Effector memory CD4-positive, alpha-beta T cell (primary cell): ENCODE data around the gene CADM1.

Experiments
- DNase-seq, 3 donors: peaks; one replicate each; pipeline ENCODE4 v3.0.0-alpha.2; 2020
- H3K27ac ChIP-seq: 2 replicates; pipeline ENCODE4 v1.7.0; 2013; ENCODE audit warnings: mild to moderate bottlenecking, low read length, moderate library complexity; ENCODE audit not compliant: insufficient read depth, poor library complexity, severe bottlenecking
- H3K27me3 ChIP-seq: replicated peaks from 2 replicates; pipeline ENCODE4 v1.7.0; 2013; ENCODE audit warnings: mild to moderate bottlenecking, low read length; ENCODE audit not compliant: insufficient read depth, control insufficient read depth, poor library complexity, severe bottlenecking
- H3K36me3 ChIP-seq: 2 replicates; pipeline ENCODE4 v1.7.0; 2013; ENCODE audit warnings: mild to moderate bottlenecking, low read length, moderate library complexity; ENCODE audit not compliant: control insufficient read depth, insufficient read depth
- H3K4me1 ChIP-seq: 2 replicates; pipeline ENCODE4 v1.7.0; 2013; ENCODE audit warnings: low read length, mild to moderate bottlenecking; ENCODE audit not compliant: control insufficient read depth, insufficient read depth, poor library complexity, severe bottlenecking
- H3K4me3 ChIP-seq: 2 replicates; pipeline ENCODE4 v1.7.0; 2013; ENCODE audit warnings: low read length, low read depth, mild to moderate bottlenecking; ENCODE audit not compliant: insufficient read depth, poor library complexity, severe bottlenecking
- H3K9me3 ChIP-seq: 2 replicates; pipeline ENCODE4 v1.7.0; 2013; ENCODE audit warnings: mild to moderate bottlenecking, low read length, moderate library complexity; ENCODE audit not compliant: control insufficient read depth

CADM1 gene

DNA sequence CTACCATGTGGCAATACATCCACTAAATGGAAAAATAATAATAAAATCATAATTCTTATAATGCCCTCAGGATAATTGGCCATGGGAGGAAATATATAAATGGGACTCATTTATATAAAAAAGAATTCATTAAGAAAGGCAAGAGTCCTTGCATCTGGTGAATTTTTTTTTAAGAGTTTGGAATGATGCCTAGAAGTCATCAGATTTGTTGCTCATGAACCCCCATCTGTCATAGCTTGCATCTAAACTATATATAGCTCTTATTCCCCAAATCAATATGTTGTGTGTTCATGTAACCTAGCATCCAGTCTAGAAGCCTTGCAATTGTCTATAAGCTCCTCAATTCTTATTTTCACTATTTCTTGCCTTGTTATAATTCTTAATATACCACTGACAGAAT is 75.9 kb downstream of the CADM1 start:
- no peak overlapping the region for H3K4me3 ChIP-seq
- DNase-seq: no peak
- H3K36me3 ChIP-seq: no peaks in the 10 kb centered on the region
- H3K9me3 ChIP-seq: no peaks in the 10 kb centered on the region
- no peaks in the 10 kb centered on the region for H3K27me3 ChIP-seq
- H3K27ac ChIP-seq: no peak overlapping the region
- no peaks in the 10 kb centered on the region for H3K4me1 ChIP-seq

- Histone ChIP-seq H3K27me3 (no peaks in the 10 kb centered on the region), H3K27ac (no peak overlapping the region), H3K4me3 (no peak overlapping the region), H3K4me1 (no peaks in the 10 kb centered on the region), H3K9me3 (no peaks in the 10 kb centered on the region), H3K36me3 (no peaks in the 10 kb centered on the region)
- DNase-seq: no peak
Measured at GRCh38 chr11:115425816-115426215, 78.4 kb downstream of the CADM1 start.

DNA sequence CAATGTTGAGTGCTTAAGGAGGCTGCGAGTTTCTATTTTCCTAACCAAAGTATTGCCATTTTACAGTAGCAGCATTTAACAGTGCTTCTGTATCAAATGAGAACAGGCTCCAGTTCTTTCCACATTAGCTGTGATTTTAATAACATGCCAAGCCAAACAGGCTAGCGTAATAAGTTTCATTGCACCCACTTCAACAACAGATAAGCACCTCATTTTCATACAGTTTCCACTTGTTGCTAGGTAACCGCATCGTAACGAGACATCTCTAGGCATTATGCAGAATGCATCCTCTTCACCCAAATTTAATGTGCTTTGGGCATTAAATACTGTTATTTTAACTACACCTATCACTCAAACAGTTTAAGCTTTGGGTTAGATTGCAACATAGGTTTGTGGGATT is 79.0 kb downstream of the CADM1 start:
- H3K4me3 ChIP-seq: no peak overlapping the region
- no peaks in the 10 kb centered on the region for H3K9me3 ChIP-seq
- H3K27me3 ChIP-seq: no peaks in the 10 kb centered on the region
- DNase-seq: no peak
- H3K36me3 ChIP-seq: no peaks in the 10 kb centered on the region
- H3K4me1 ChIP-seq: no peaks in the 10 kb centered on the region
- H3K27ac ChIP-seq: no peak overlapping the region

DNA sequence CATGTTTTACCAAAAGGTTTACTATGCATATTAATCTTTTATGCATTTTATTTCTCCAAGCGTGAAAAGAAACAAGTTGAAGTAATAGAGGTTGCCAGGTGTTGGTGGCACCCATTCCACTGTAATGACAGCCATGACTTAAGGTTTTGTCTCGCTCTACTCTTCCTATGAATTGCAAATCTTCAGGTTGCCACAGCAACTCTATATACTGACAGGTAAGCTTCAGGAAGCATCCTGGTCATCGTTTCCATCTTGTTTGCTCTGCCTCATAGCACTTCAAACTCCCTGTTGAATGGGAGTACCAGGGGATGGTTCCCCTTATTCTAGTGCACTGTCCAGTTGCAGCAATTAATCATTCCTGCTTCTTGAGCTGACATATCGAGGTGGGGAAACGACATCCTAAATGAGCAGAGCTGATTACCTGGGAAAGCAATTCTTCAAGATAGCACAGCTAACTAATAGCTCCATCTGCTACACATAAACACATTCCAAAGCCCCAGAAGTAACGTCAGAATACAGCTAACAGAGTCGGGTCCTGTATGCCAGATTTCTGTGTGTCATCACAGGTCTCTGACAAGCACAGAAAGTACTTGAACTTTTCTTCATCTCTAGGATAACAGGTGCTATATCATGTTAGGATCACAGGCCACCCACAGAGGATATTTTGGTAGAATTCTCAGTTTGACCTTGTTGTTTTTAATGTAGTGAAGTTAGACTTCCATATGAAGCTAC is 80.3 kb downstream of the CADM1 start:
- DNase-seq: no peak
- Histone ChIP-seq H3K4me1 (no peaks in the 10 kb centered on the region), H3K4me3 (no peak overlapping the region), H3K9me3 (no peaks in the 10 kb centered on the region), H3K27ac (no peak overlapping the region), H3K36me3 (no peaks in the 10 kb centered on the region), H3K27me3 (no peaks in the 10 kb centered on the region)

GRCh38 chr11:115421992-115422689 is 82.1 kb downstream of the CADM1 start:
- Histone ChIP-seq H3K9me3 (no peaks in the 10 kb centered on the region), H3K27me3 (no peaks in the 10 kb centered on the region), H3K27ac (no peak overlapping the region), H3K4me1 (no peaks in the 10 kb centered on the region), H3K36me3 (no peaks in the 10 kb centered on the region), H3K4me3 (no peak overlapping the region)
- DNase-seq: no peak

DNA sequence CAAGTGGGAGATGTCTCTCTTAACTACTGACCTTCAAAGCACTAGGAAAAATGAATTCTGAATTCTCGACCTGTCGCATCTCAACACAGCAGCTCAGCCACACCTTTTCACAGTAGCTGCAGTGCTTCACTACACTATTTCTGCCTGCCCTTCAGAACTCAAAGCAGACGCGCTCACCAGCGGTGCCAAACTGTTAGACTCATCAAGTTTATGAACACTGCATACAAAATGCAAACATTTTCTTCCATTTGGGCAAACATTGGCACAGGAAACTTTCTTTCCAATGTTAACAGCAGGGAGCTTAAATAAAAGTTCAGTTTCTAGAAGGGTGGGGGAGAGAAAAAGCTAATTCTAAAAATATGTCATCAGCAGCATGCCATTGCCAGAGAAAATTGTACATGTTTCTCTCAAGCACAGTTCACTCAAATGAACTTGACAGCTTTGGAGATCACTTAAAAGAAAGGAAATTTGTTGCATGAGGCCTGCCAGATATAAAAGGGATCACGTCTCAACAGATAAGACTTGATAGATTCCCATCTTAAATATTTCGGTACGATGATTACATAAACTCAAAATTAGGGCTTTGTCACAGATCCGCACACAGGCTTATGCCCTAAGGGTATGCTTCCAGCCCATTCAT is 82.7 kb downstream of the CADM1 start:
- no peak for DNase-seq
- Histone ChIP-seq H3K4me1 (no peaks in the 10 kb centered on the region), H3K27me3 (no peaks in the 10 kb centered on the region), H3K27ac (no peak overlapping the region), H3K36me3 (no peaks in the 10 kb centered on the region), H3K4me3 (no peak overlapping the region), H3K9me3 (no peaks in the 10 kb centered on the region)

GRCh38 chr11:115420505-115420904 is 83.7 kb downstream of the CADM1 start:
- Histone ChIP-seq H3K27ac (no peak overlapping the region), H3K27me3 (no peaks in the 10 kb centered on the region), H3K36me3 (no peaks in the 10 kb centered on the region), H3K9me3 (no peaks in the 10 kb centered on the region), H3K4me1 (no peaks in the 10 kb centered on the region), H3K4me3 (no peak overlapping the region)
- no peak for DNase-seq

- H3K4me3 ChIP-seq: no peak overlapping the region
- no peaks in the 10 kb centered on the region for H3K36me3 ChIP-seq
- no peak for DNase-seq
- no peaks in the 10 kb centered on the region for H3K27me3 ChIP-seq
- no peak overlapping the region for H3K27ac ChIP-seq
- H3K9me3 ChIP-seq: no peaks in the 10 kb centered on the region
- H3K4me1 ChIP-seq: no peaks in the 10 kb centered on the region
Measured at GRCh38 chr11:115418626-115419025, 85.6 kb downstream of the CADM1 start.

- Histone ChIP-seq H3K27ac (no peak overlapping the region), H3K4me1 (no peaks in the 10 kb centered on the region), H3K4me3 (no peak overlapping the region), H3K9me3 (no peaks in the 10 kb centered on the region), H3K36me3 (no peaks in the 10 kb centered on the region), H3K27me3 (no peaks in the 10 kb centered on the region)
- no peak for DNase-seq
Measured at GRCh38 chr11:115418081-115418480, 86.1 kb downstream of the CADM1 start.

DNA sequence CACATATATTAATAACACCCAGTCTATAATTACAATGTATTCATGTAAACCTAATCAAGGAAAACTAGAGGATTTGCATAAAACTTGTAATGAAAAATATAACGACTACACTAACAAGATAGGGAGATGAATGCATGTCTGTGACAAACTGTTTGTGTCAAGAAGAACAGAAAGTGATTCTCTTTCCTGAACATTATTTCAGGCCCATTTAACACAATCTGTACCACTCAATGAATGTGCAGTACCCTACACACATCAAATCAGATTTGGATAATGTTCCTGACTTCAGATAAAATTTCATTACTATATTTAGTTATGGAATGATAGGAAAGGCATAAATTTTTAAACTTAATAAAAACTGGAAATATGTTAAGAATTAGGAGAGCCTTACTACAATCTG is 93.1 kb downstream of the CADM1 start:
- no peak for DNase-seq
- no peak overlapping the region for H3K27ac ChIP-seq

More for the DNA sequence above, 93.1 kb downstream of the CADM1 start:
- Histone ChIP-seq H3K36me3 (no peaks in the 10 kb centered on the region), H3K4me3 (no peak overlapping the region), H3K4me1 (no peaks in the 10 kb centered on the region), H3K27me3 (no peaks in the 10 kb centered on the region), H3K9me3 (no peaks in the 10 kb centered on the region)
